GM12878 (cell line): ENCODE data around the gene NOP9. TPM values are rescaled to one million over a fixed set of nuclear protein-coding genes. Genes with fewer than 3 reads are reported as not detected.

ENCODE experiments used
- ATAC-seq: fragments of 200-7000 bp; cut with Tn5 transposase; 3 replicates; pipeline ENCODE4 v1.9.1; 2020; ENCODE audit warnings: mild to moderate bottlenecking, moderate library complexity
- BruUV-seq: library from RNA; stranded (reverse); fragments of 400-500 nt; replicated peaks from 2 replicates; lab custom pipeline; 2021; lab: Mats Ljungman, UMichigan
- CTCF ChIA-PET: fragments of 300-600 bp; sonication (Branson Sonifier 250); formaldehyde crosslinking; extraction: SDS; loops from one replicate; lab custom pipeline; 2021; ENCODE audit warnings: inconsistent platforms; lab: Yijun Ruan, JAX
- POLR2A ChIA-PET: fragments of 350-600 bp; formaldehyde crosslinking; extraction: SDS; loops from one replicate; lab custom pipeline; 2021; ENCODE audit warnings: inconsistent platforms; lab: Charles Lee
- RAD21 ChIA-PET: fragments of 300-600 bp; sonication (Branson Sonifier 250); formaldehyde crosslinking; loops from one replicate; lab custom pipeline; 2023; ENCODE audit warnings: antibody characterized with exemption; ENCODE audit not compliant: unreplicated experiment; lab: Charles Lee
- SMC1A ChIA-PET: fragments of 300-600 bp; sonication (Branson Sonifier 250); formaldehyde crosslinking; loops from one replicate; lab custom pipeline; 2023; ENCODE audit not compliant: unreplicated experiment, uncharacterized antibody; lab: Charles Lee
- DNase-seq: peaks from one replicate; pipeline ENCODE4 v3.0.0-alpha.2; 2011; ENCODE audit warnings: low read depth, low spot score
- FAIRE-seq: peaks from 3 replicates; lab custom pipeline; 2011; peaks lifted over from hg19 to GRCh38; lab: Jason Lieb, UNC
- H2AFZ ChIP-seq: 2 replicates; pipeline ENCODE4 v1.6.0; 2011; ENCODE audit warnings: low read depth, low read length, control low read depth; ENCODE audit not compliant: control insufficient read depth
- H3K27ac ChIP-seq: 2 replicates; pipeline ENCODE4 v1.5.1; 2011; ENCODE audit warnings: control low read depth; ENCODE audit not compliant: control insufficient read depth, insufficient read depth
- H3K27me3 ChIP-seq, 2 experiments: replicated peaks in 1 of 2; 2 replicates each; pipeline versions ENCODE4 v1.6.0 to v1.6.1; 2011; ENCODE audit warnings: low read length in 1 of 2; ENCODE audit not compliant: control insufficient read depth in 2 of 2, insufficient read depth in 2 of 2
- H3K36me3 ChIP-seq, 2 experiments: 2 replicates each; pipeline ENCODE4 v1.5.1; 2011; ENCODE audit warnings: low read length in 1 of 2; ENCODE audit not compliant: control insufficient read depth in 2 of 2, insufficient read depth in 2 of 2
- H3K4me1 ChIP-seq: 2 replicates; pipeline ENCODE4 v1.6.1; 2011; ENCODE audit warnings: mild to moderate bottlenecking, low read length, moderate library complexity, mixed read lengths; ENCODE audit not compliant: control insufficient read depth, insufficient read depth
- H3K4me2 ChIP-seq: 2 replicates; pipeline ENCODE4 v1.6.0; 2011; ENCODE audit warnings: control low read depth; ENCODE audit not compliant: control insufficient read depth, insufficient read depth
- H3K4me3 ChIP-seq: fragments of 200-600 bp; sonication (generic); 2 replicates; pipeline ENCODE4 v1.5.1; 2016
- H3K79me2 ChIP-seq: 2 replicates; pipeline ENCODE4 v1.6.0; 2011; ENCODE audit warnings: low read length; ENCODE audit not compliant: control insufficient read depth, insufficient read depth
- H3K9ac ChIP-seq: 2 replicates; pipeline ENCODE4 v1.8.0; 2011; ENCODE audit warnings: low read length, control low read depth, mixed read lengths; ENCODE audit not compliant: control insufficient read depth, insufficient read depth
- H3K9me3 ChIP-seq: replicated peaks from 3 replicates; pipeline ENCODE4 v1.5.1; 2011; ENCODE audit warnings: mild to moderate bottlenecking, low read length; ENCODE audit not compliant: control insufficient read depth, insufficient read depth
- H4K20me1 ChIP-seq: 2 replicates; pipeline ENCODE4 v1.6.0; 2011; ENCODE audit not compliant: control insufficient read depth, insufficient read depth
- BCLAF1 ChIP-seq: fragments of 450-650 bp; IDR thresholded peaks from 2 replicates; pipeline ENCODE4 v1.6.1; 2017; ENCODE audit warnings: antibody characterized with exemption, mild to moderate bottlenecking, moderate library complexity
- LARP7 ChIP-seq: fragments of 450-650 bp; IDR thresholded peaks from 2 replicates; pipeline ENCODE4 v1.6.1; 2017; ENCODE audit warnings: mild to moderate bottlenecking
- MTA3 ChIP-seq: IDR thresholded peaks from 2 replicates; pipeline ENCODE4 v1.6.1; 2012; ENCODE audit warnings: low read length, inconsistent platforms, borderline replicate concordance
- SMARCA5 ChIP-seq: fragments of 450-650 bp; IDR thresholded peaks from 2 replicates; pipeline ENCODE4 v1.6.1; 2017; ENCODE audit warnings: mild to moderate bottlenecking
- STAT1 ChIP-seq: fragments of 450-650 bp; conservative IDR thresholded peaks from 2 replicates; pipeline ENCODE4 v1.6.1; 2014; ENCODE audit warnings: antibody characterized with exemption, mild to moderate bottlenecking
- ZNF384 ChIP-seq: IDR thresholded peaks from 2 replicates; pipeline ENCODE4 v1.6.1; 2012; ENCODE audit warnings: low read depth, mild to moderate bottlenecking, low read length, improper control_type of control experiment, borderline replicate concordance
- WGBS: methylation state at CpG from one replicate; pipeline ENCODE4 v1.1.6; 2016; ENCODE audit warnings: low lambda C conversion rate; ENCODE audit not compliant: insufficient replicate concordance, insufficient coverage; ENCODE audit errors: missing lambda C conversion rate; 5-methylcytosine and 5-hydroxymethylcytosine counted together
- in situ Hi-C: fragments of 300-500 bp; cut with MboI; formaldehyde crosslinking; loops from 9 replicates; pipeline ENCODE4 v1.14.3; 2018; ENCODE audit warnings: mixed read lengths
- intact Hi-C: fragments of 100-400 bp; cut with micrococcal nuclease; formaldehyde crosslinking; loops from one replicate; pipeline ENCODE4 v1.14.2; 2022; ENCODE audit not compliant: unreplicated experiment
- polyA plus RNA-seq, 11 experiments: library from polyadenylated mRNA; depleted of rRNA in 4 of 11; unstranded in 6 of 11; stranded (reverse) in 5 of 11; fragments of >200 nt; fragmentation: Nextera tagmentation in 4 of 11; fragmentation: Illumina TruSeq in 1 of 11; extraction: Ambion mirVana in 4 of 11; extraction: Trizol in 1 of 11; gene quantifications; 1 replicate in 1 of 11; 2 replicates in 10 of 11; pipeline versions ENCODE4 v1.2.1 to v1.2.3, GENCODE V29; 2011 to 2016; ENCODE audit warnings: inconsistent platforms in 2 of 11, missing spikeins in 2 of 11, low read depth in 1 of 11
- total RNA-seq, 4 experiments: library from RNA; depleted of rRNA in 3 of 4; stranded (reverse); fragments of >200 nt in 3 of 4; fragmentation: Illumina TruSeq in 1 of 4; extraction: Trizol in 1 of 4; gene quantifications; 2 replicates each; pipeline versions ENCODE4 v1.2.1 to v1.2.3, GENCODE V29; 2013 to 2021

Gene NOP9
- total and polyA plus RNA-seq, 10 of the 15 experiments (the other 5 are each of a cell fraction or from before 2014, with no cell fraction given): 2.4 to 43.9 (median 20.3) TPM

- no peak overlapping the region for H2AFZ ChIP-seq
- POLR2A ChIA-PET: interaction anchor here (0.5 to 0.9 kb wide), 2 partner anchors 14 to 65 kb away, joined by 3 to 5 read pairs; partner anchors contain the start of gene RABGGTA
- H3K27me3 ChIP-seq: no peaks in the 10 kb centered on the region
- H3K4me3 ChIP-seq: no peak overlapping the region
- intact Hi-C loops (no loop called here), in situ Hi-C loops (no loop called here)
- H3K9ac ChIP-seq: no peak overlapping the region
- no peaks in the 10 kb centered on the region for H3K79me2 ChIP-seq
- TF ChIP-seq MTA3: no peak
- TF ChIP-seq SMARCA5: no peak
- no peak for TF ChIP-seq LARP7
- no peak for TF ChIP-seq ZNF384
- TF ChIP-seq BCLAF1: no peak
- TF ChIP-seq STAT1: no peak
- CTCF ChIA-PET: interaction anchor here (1.8 kb wide), 1 partner anchor 13 kb away, joined by 8 read pairs; no protein-coding TSS in a partner anchor
- RAD21 ChIA-PET: no interaction called here
- H4K20me1 ChIP-seq: no peaks in the 10 kb centered on the region
- no peak overlapping the region for H3K4me2 ChIP-seq
- ATAC-seq (no peak), DNase-seq (no peak), FAIRE-seq (no peak)
- BruUV-seq: no TSS peak
- peaks cover 0 to 3% of the 10 kb centered on the region in 2 experiments; a peak in 2 of 4 replicates for H3K36me3 ChIP-seq
- 64% methylated on average over 4 of the region's 4 CpGs for WGBS
- H3K4me1 ChIP-seq: no peaks in the 10 kb centered on the region
- SMC1A ChIA-PET: interaction anchor here (0.8 kb wide), 1 partner anchor 17 kb away, joined by 3 read pairs; no protein-coding TSS in a partner anchor
- H3K9me3 ChIP-seq: no peaks in the 10 kb centered on the region
- H3K27ac ChIP-seq: no peak overlapping the region
These were observed 42.7 kb upstream of the NOP9 start for GRCh38 chr14:24256960-24257359.
